Measurements from ENCODE around the gene SHANK1.

Gene SHANK1

DNA sequence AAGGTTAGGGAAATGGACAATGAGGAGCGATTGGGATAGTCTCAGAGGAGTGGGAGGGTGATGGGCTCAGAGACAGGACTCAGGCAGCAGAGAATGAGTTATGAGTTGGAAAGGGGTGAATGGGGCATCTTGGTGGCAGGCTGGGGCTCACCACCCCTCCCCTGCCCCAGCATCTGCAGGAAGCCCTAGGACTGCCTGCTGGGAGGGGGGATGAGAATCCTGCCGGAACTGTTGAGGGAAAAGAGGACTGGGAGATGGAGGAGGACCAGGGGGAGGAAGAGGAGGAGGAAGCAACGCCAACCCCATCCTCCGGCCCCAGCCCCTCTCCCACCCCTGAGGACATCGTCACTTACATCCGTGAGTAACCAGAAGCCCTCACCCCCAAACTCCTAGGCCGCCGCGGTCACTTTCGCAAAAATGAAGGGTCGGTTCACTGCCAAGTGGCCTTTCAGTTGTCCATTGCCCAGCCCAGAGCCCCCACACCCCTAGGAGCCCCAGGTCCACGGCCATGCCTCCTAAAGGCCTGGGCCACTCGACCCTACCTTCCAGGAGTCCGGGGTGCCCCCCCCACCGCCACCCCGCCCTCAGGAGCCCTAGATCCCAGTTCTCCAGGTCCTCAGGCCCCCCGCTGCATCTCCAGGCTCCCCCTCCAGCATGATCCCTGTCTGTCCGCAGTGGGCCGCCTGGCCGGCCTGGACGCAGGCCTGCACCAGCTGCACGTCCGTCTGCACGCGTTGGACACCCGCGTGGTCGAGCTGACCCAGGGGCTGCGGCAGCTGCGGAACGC, 4.3 kb upstream of the SHANK1 start:
- peaks cover 0 to 26% (median 25%) of the 10 kb centered on the region in 3 experiments for H3K27me3 ChIP-seq (ENCODE audit: control insufficient read depth in 3 of 3, insufficient read depth in 3 of 3, low read depth in 1 of 3, low read length in 3 of 3)
- peak overlapping the region; percentile 74 to 88 for H3K4me3 ChIP-seq (ENCODE audit: low read length in 2 of 2)
- no CpG with 5 or more reads among the region's 31 CpGs for WGBS, 2 donors (ENCODE audit: extremely low coverage in 2 of 2, insufficient read length in 2 of 2, insufficient replicate concordance in 1 of 2)
- H3K9me3 ChIP-seq (replicated peaks in 1 of 2; ENCODE audit: control insufficient read depth in 2 of 2, insufficient read depth in 1 of 2, low read depth in 1 of 2, low read length in 2 of 2): no peaks in the 10 kb centered on the region
- no peak for DNase-seq (ENCODE audit: low spot score)
- H2BK15ac ChIP-seq (ENCODE audit: low read length): peak overlapping the region; percentile 76
- H3K14ac ChIP-seq (ENCODE audit: low read length): peak overlapping the region; percentile 64
- peak overlapping the region; percentile 77 for H3K4me2 ChIP-seq (ENCODE audit: insufficient read depth, low read length, poor library complexity, severe bottlenecking)
- no peak overlapping the region for H3K4ac ChIP-seq (ENCODE audit: low read length)
- peak overlapping the region; percentile 43 for H2BK120ac ChIP-seq (ENCODE audit: low read depth, low read length)
- H3K9ac ChIP-seq (ENCODE audit: low read depth, low read length, poor library complexity): peak overlapping the region; percentile 92
- H3K23ac ChIP-seq (ENCODE audit: low read depth, low read length, poor library complexity): peak overlapping the region; percentile 99
- no peak overlapping the region for H4K91ac ChIP-seq (ENCODE audit: low read depth, low read length, poor library complexity)
- peak overlapping the region; percentile 84 for H2BK5ac ChIP-seq (ENCODE audit: low read length)
- H3K4me1 ChIP-seq (ENCODE audit: control insufficient read depth in 2 of 2, insufficient read depth in 1 of 2, low read depth in 1 of 2, low read length in 2 of 2): peaks cover 7 to 30% of the 10 kb centered on the region in 2 donors
- H4K8ac ChIP-seq (ENCODE audit: low read depth, low read length): no peak overlapping the region
- H2AFZ ChIP-seq (ENCODE audit: low read length): peak overlapping the region; percentile 100
- no peaks in the 10 kb centered on the region for H3K36me3 ChIP-seq (replicated peaks in 1 of 2; ENCODE audit: control insufficient read depth in 2 of 2, insufficient read depth in 2 of 2, low read length in 2 of 2)
- H2BK12ac ChIP-seq (ENCODE audit: low read length): no peak overlapping the region
- peak overlapping the region; percentile 99 for H3K18ac ChIP-seq (ENCODE audit: low read length)
- peaks cover 7% of the 10 kb centered on the region for H3K79me1 ChIP-seq (ENCODE audit: low read depth, low read length)
- H3K27ac ChIP-seq (replicated peaks; ENCODE audit: low read length): no peak overlapping the region
- H2AK5ac ChIP-seq (ENCODE audit: low read depth, low read length): peak overlapping the region; percentile 8

DNA sequence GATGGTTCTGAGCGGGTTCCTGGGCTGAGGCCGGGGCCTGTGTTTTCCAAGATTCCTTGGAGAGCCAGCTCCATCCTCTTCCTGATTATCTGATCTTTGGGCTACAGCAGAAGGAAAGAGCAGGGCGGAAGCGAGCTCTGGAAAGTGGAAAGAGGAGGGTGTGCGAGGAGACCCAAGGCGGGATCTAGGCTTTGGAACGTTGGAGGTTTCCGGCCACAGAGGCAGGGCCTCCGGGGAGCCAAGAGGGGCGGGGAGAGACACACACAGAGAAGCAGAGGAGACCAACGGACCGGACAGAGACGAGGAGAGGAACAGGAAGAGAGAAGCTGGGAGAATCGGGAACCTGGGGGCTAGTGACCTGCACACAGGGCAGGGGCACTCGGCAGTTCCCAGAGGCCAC, 3.5 kb upstream of the SHANK1 start, which contains the start of gene CLEC11A:
TSS of gene CLEC11A (plus strand) at position 296 of the 400 bp plus-strand sequence. CDS start 162 bp downstream, outside the sequence.
- H3K4me2 ChIP-seq (ENCODE audit: insufficient read depth, low read length, poor library complexity, severe bottlenecking): peak within 1 kb of the TSS; percentile 77
- H3K23ac ChIP-seq (ENCODE audit: low read depth, low read length, poor library complexity): peak within 1 kb of the TSS; percentile 99
- H3K4me1 ChIP-seq (ENCODE audit: control insufficient read depth in 2 of 2, insufficient read depth in 1 of 2, low read depth in 1 of 2, low read length in 2 of 2): peaks cover 5 to 29% of the 10 kb centered on the region in 2 donors
- no peaks in the 10 kb centered on the region for H3K9me3 ChIP-seq (replicated peaks in 1 of 2; ENCODE audit: control insufficient read depth in 2 of 2, insufficient read depth in 1 of 2, low read depth in 1 of 2, low read length in 2 of 2)
- H2BK5ac ChIP-seq (ENCODE audit: low read length): peak within 1 kb of the TSS; percentile 84
- WGBS, 2 donors (ENCODE audit: extremely low coverage in 2 of 2, insufficient read length in 2 of 2, insufficient replicate concordance in 1 of 2): no CpG with 5 or more reads among the region's 15 CpGs
- H3K27me3 ChIP-seq (ENCODE audit: control insufficient read depth in 3 of 3, insufficient read depth in 3 of 3, low read depth in 1 of 3, low read length in 3 of 3): peaks cover 0 to 26% (median 25%) of the 10 kb centered on the region in 3 experiments
- H3K4me3 ChIP-seq (ENCODE audit: low read length in 2 of 2): peak within 1 kb of the TSS; percentile 74 to 88
- H2BK12ac ChIP-seq (ENCODE audit: low read length): peak within 1 kb of the TSS; percentile 17
- no peak within 1 kb of the TSS for H3K4ac ChIP-seq (ENCODE audit: low read length)
- peak within 1 kb of the TSS; percentile 8 for H2AK5ac ChIP-seq (ENCODE audit: low read depth, low read length)
- peak within 1 kb of the TSS; percentile 43 for H2BK120ac ChIP-seq (ENCODE audit: low read depth, low read length)
- peaks cover 7% of the 10 kb centered on the region for H3K79me1 ChIP-seq (ENCODE audit: low read depth, low read length)
- H3K18ac ChIP-seq (ENCODE audit: low read length): peak within 1 kb of the TSS; percentile 99
- DNase-seq (ENCODE audit: low spot score): no peak
- no peak within 1 kb of the TSS for H3K27ac ChIP-seq (replicated peaks; ENCODE audit: low read length)
- H3K36me3 ChIP-seq (replicated peaks in 1 of 2; ENCODE audit: control insufficient read depth in 2 of 2, insufficient read depth in 2 of 2, low read length in 2 of 2): no peaks in the 10 kb centered on the region
- H2AFZ ChIP-seq (ENCODE audit: low read length): peak within 1 kb of the TSS; percentile 100
- peak within 1 kb of the TSS; percentile 64 for H3K14ac ChIP-seq (ENCODE audit: low read length)
- peak within 1 kb of the TSS; percentile 78 for H2BK15ac ChIP-seq (ENCODE audit: low read length)
- H4K91ac ChIP-seq (ENCODE audit: low read depth, low read length, poor library complexity): no peak within 1 kb of the TSS
- no peak within 1 kb of the TSS for H4K8ac ChIP-seq (ENCODE audit: low read depth, low read length)
- H3K9ac ChIP-seq (ENCODE audit: low read depth, low read length, poor library complexity): peak within 1 kb of the TSS; percentile 92

DNA sequence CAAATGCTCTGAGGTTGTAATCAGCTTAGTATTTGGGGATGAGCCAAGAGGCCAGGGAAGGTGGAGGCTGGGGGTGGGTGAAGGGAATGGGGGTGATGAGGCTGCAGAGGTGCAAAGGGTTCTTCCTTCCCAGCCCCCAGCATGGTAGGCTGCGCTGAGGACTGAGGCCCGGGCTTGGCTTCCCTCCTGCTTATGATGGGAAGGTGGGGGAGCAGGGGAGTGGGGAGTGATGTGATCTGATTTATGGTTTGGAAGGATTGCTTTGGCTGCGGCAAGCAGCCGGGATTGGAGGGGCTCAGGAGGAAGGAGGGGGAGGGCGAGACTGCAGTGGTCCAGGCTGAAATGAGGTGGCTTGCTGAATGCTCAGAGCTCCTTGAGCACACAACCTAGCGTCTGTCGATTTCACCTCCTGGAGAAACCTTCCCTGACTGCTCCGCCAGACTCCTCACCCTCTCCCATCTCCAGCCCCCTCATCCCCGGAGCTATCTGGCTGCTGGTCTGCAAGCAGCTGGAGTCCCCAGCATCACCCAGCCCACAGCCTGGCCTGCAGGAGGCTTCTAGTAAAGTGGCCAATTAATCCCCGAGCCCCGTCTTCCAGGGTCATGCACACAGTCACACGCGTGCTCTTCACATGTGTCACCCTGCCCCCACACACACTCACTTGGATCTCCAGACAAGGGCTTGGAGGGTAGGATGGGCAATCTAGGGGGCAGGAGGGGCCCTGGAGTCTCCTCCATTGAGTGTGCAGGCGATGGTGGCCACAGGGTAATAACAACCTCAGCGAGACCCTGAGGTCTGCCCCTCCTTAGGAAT, 2.8 kb upstream of the SHANK1 start:
- Histone ChIP-seq H3K4me2 (ENCODE audit: insufficient read depth, low read length, poor library complexity, severe bottlenecking) (no peak overlapping the region), H2BK12ac (ENCODE audit: low read length) (no peak overlapping the region), H2AK5ac (ENCODE audit: low read depth, low read length) (no peak overlapping the region), H3K27me3 (ENCODE audit: control insufficient read depth in 3 of 3, insufficient read depth in 3 of 3, low read depth in 1 of 3, low read length in 3 of 3) (peaks cover 0 to 26% (median 25%) of the 10 kb centered on the region in 3 experiments), H3K27ac (replicated peaks; ENCODE audit: low read length) (no peak overlapping the region), H3K36me3 (replicated peaks in 1 of 2; ENCODE audit: control insufficient read depth in 2 of 2, insufficient read depth in 2 of 2, low read length in 2 of 2) (no peaks in the 10 kb centered on the region), H3K18ac (ENCODE audit: low read length) (peak overlapping the region; percentile 57), H3K9me3 (replicated peaks in 1 of 2; ENCODE audit: control insufficient read depth in 2 of 2, insufficient read depth in 1 of 2, low read depth in 1 of 2, low read length in 2 of 2) (no peaks in the 10 kb centered on the region), H2BK5ac (ENCODE audit: low read length) (no peak overlapping the region), H3K14ac (ENCODE audit: low read length) (no peak overlapping the region), H3K9ac (ENCODE audit: low read depth, low read length, poor library complexity) (peak overlapping the region; percentile 45), H3K4me1 (ENCODE audit: control insufficient read depth in 2 of 2, insufficient read depth in 1 of 2, low read depth in 1 of 2, low read length in 2 of 2) (peaks cover 9 to 29% of the 10 kb centered on the region in 2 donors), H4K8ac (ENCODE audit: low read depth, low read length) (no peak overlapping the region), H3K4me3 (ENCODE audit: low read length in 2 of 2) (peak overlapping the region in 1 of 2 donors; percentile 18), H3K23ac (ENCODE audit: low read depth, low read length, poor library complexity) (no peak overlapping the region), H2AFZ (ENCODE audit: low read length) (peak overlapping the region; percentile 69), H4K91ac (ENCODE audit: low read depth, low read length, poor library complexity) (no peak overlapping the region), H2BK120ac (ENCODE audit: low read depth, low read length) (no peak overlapping the region), H2BK15ac (ENCODE audit: low read length) (peak overlapping the region; percentile 78), H3K4ac (ENCODE audit: low read length) (no peak overlapping the region), H3K79me1 (ENCODE audit: low read depth, low read length) (peaks cover 7% of the 10 kb centered on the region)
- no CpG with 5 or more reads among the region's 15 CpGs for WGBS, 2 donors (ENCODE audit: extremely low coverage in 2 of 2, insufficient read length in 2 of 2, insufficient replicate concordance in 1 of 2)
- DNase-seq (ENCODE audit: low spot score): no peak

Measured in neuronal stem cell (in vitro differentiated cells).